Mucosa of gallbladder (tissue), 1 donor: ENCODE results near the gene NRF1. TPM values are rescaled to one million over a fixed set of nuclear protein-coding genes. Genes with fewer than 3 reads are reported as not detected.
"Not testable (repeated sequence)": the region's sequence is repeated elsewhere in the genome, so short reads cannot be mapped to it uniquely, and the experiment has no call there.

Source experiments
- DNase-seq: peaks from one replicate; pipeline ENCODE4 v3.0.0-alpha.2; 2020; ENCODE audit warnings: low spot score
- total RNA-seq: library from RNA; stranded (reverse); gene quantifications from one replicate; pipeline ENCODE4 v1.2.1, GENCODE V29; 2021
- donor health status: DM: no; HTN: no; CAD: no.

The NRF1 gene
- total RNA-seq, 1 donor from 2014 or later = 16.4 TPM

DNA sequence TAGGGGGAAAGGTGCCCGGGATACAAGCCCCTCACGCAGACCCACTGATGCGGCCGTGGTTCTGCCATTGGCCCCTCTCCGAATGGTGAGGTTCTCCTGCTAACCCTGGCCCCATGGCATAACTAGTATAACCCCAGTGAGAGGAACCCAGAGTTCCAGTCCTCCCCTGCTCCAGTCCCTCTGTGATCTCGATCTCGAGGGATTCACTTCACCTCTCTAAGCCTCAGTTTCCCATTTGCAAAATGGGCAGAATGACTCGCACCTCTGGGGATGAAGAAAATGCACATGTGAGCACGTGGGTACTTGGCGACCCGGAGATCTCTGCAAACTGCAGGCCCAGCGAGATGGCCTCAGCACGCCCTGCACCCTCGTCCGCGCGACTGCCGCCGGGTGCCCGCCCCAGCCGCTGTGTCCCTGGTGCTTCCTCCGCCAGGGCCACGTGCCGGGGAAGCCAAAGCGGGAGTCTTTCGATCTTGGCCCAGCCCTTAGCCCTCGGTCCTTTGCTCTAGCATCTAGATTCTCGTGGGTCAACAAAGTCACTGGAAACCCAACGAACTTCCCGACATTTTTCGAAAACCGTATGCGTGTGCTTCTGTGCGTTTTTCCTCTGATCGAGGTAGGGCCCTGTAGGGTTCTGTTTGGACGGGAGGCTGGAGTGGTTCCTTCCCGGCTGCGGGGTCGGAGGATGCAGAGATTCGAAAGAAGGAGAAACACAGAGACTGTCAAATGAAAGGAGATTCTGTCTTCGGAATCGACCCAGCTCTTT is 171.5 kb downstream of the NRF1 start:
- DNase-seq = no peak

GRCh38 chr7:129783584-129783919 is 172.0 kb downstream of the NRF1 start:
- no peak for DNase-seq

DNA sequence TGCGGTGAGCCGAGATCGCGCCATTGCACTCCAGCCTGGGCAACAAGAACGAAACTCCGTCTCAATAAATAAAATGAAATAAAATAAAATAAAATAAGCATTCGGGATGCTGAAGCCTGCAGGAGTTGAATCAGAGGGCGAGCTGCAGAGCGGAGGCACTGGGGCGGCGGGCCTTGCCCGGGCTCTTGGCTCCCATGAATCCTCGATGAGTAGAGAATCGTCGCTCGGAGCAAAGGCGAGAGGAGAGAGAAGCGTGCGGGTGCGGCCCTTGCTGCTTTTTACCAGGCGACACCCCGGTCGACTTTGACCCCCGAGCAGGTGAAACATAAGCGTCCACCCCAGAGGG is 172.9 kb downstream of the NRF1 start:
- no peak for DNase-seq

DNA sequence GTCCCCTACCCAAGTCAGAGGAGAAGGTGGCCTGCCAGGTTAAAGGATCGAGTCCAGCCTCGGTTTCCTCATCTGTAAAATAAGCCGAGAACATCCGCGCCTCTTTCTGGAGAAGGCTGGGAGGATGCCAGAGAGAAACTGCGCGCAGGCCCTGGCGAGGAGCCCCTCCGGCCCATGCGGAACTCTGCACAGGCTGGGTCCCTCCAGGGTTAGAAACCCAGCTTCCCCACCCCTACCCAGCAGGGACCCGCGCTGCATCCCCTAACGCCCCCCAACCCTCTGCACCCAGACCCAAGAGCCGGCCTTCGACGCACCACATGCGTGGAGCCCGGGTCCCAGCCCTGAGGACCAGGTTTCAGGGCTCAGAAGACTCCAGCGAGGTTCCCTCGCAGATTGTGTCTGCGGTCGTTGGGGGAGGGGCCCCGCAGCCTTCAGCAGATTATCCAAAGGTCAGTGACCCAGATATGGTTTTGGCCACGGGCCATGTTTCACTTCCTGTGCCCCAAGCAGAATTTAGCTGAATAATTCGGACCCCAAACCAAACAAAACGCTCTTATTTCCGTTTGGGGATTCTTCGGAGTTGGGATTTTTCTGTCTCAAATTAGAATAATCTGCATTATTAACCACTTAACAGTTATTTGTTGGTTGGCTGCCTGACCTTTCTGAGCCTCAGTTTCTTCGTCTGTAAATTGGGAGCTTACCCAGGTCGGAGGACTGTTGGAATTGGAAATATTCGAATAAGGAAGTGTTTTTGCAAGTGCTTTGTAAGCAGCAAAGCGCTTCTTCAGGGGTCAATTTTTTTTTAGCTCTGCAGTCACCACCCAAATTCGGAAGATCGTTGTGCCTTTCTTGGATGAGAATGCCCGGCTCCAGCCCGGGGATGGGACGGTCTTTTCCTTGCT is 173.5 kb downstream of the NRF1 start:
- DNase-seq = no peak

DNA sequence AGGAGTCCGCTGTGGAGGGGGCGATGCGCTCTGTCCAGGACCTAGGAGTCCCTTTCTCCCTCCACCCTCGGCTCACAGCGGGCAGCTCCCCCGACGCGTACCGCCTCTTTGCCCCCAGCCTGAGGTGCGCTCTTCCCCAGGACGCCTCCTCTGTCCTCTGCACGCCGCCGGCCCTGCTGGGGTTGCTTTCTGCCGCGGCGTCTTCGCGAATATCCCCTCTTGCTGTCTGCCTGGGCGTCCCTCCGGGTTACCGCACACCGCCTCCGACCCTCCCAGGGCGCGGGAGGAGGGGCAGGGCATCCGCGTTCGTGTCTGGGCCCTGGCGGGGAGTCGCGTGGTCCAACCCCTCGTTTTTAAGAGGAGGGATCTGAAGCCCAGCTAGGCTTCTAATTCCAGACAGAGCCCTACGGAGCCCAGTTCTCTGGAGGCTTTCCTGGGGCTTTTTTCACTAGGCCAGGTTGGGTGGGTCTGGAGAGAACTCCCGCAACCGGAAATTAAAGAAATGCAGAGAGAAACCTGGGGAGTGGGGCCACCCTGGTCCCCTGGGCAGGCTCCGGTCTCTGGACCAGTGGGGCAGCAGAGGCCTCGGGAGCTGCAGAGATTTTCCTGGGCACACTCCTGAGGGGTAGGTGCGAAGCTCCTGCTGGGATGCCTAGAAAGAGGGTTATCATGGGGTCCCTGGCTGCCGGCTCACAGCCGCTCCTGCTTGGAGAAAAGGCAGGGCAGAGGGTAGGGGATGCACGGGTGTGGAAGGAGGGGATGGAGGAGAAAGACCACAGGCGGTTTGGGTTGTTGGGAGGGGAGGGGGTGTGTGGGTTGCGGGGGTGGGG is 174.4 kb downstream of the NRF1 start:
- DNase-seq = no peak

DNA sequence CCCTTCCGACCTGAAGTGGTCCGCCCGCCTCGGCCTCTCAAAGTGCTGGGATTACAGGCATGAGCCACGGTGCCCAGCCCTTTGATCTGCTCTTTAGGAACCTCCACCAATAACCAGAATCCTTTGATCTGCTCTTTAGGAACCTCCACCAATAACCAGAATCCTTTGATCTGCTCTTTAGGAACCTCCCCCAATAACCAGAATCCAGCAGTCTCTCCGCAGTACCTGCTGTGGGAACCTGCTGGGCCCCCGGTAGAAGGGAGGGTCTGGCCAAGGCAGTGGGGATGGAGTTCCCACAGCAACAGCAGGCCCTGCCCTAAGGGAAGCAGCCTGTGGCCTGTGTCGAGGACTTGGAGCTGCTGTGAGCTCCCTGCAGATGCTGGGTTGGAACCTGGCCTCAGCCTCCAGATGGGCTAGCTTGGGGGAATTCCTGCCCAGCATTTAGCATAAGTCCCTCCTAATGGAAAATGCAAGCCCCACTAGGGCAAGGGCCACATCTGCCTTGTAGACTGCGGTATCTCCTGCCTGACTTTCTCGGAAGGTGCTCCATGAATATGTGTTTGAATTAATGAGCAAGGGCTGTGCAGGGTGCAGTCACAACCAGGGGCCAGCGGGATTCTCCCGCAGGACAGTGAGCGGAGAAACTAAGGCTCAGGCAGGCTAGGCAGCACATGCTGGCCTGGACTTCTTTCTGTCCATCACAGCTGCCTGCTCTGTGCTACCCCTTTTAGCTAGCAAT is 175.5 kb downstream of the NRF1 start:
- DNase-seq = no peak

DNA sequence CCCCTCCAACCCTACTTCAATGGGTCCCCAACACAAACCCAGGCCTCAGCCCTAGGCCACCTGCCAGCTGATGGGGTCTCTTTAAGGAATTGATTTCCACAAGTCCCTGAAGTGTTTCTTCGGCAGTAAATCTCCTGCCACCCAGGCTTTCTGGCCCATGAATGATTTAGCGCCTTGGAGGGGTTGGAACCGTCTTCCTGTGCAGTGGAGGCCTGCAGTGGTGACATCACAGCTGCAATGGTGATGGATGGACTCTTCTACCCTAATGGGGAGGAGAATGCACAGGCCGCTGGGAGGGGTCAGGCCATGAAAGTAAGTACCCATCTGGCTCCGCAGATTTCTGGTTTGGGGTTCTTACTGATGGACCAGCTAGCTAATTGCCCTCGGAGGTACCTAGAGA is 177.5 kb downstream of the NRF1 start:
- DNase-seq = no peak

DNA sequence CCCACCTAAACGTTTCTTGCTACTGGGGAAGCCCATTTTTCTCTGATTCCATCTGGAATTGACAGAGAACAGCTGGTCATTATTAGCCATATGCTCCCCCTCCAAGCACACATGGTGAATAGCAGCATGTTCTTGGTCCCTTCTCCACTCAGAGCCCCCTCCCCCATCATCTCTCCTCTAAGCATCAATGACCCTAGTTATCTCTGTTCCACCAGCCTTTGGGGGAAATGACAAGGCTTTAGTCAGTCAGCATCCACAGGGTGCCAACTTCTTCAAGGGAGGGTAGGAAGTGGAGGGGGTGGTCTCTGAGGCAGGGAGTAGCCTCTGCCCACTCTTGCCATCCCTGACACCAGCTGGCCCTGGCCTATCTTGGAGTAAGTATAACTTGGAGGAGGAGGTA is 178.1 kb downstream of the NRF1 start:
- DNase-seq = no peak

DNA sequence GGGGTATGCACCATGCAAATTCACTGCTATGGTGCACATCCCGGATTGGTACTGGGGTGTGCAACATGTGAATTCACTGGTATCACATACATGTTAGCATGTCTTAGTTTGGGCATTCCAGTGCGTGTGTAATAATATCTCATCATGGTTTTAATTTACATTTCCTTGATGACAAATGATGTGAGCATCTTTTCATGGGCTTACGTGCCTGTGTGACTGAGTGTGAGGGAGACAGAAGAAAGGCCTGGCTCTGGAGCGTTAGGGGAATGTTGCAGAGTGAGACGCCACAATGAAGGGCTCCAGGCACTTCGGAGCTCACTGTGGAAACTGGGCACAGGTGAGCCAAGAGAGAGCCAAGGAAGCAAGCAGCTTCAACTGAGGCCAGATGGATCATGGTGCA is 178.6 kb downstream of the NRF1 start:
- no peak for DNase-seq

GRCh38 chr7:129792721-129793120 is 181.2 kb downstream of the NRF1 start:
- DNase-seq = no peak

- DNase-seq = no peak
These were observed 182.2 kb downstream of the NRF1 start for GRCh38 chr7:129793506-129794310.

GRCh38 chr7:129794461-129794860 is 182.9 kb downstream of the NRF1 start:
- DNase-seq = not testable (repeated sequence)

- DNase-seq = no peak
These were observed 184.8 kb downstream of the NRF1 start for GRCh38 chr7:129796186-129796775.

GRCh38 chr7:129797214-129797789 is 185.8 kb downstream of the NRF1 start:
- no peak for DNase-seq

DNA sequence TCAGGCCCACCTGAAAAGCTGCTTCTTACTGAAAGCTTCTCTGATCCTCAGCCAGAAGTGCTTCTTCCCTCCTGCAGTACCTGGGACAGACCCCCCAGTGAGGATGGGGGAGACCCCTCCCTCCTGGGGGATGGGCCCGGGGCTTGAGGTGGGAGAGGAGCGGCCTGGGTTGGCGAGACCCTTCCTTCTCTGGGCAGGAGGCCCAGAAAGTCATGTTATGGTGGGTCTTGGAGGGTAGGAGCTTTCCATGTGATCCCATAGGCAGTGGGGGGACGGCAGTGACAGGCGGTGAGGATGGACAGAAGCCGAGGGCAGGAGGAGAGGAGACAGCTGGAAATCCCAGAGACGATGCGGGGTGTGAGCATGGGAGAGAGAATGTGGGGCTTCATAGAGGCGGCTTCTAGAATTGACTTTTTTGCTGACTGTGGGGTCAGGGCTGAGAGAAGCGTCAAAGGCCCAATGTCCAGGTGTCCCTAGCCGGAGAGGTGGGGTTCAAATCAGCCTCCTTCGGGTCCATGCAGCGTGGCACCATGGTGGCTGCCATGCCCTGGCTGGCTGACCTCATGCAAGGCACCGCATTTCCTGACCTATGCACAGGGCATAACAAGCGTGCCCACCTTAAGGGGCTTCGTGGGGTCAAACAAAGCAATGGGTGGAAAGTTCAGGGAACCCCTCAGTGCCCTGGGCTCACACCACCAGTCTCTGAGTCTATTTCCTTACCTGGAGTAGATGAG is 187.3 kb downstream of the NRF1 start:
- no peak for DNase-seq

DNA sequence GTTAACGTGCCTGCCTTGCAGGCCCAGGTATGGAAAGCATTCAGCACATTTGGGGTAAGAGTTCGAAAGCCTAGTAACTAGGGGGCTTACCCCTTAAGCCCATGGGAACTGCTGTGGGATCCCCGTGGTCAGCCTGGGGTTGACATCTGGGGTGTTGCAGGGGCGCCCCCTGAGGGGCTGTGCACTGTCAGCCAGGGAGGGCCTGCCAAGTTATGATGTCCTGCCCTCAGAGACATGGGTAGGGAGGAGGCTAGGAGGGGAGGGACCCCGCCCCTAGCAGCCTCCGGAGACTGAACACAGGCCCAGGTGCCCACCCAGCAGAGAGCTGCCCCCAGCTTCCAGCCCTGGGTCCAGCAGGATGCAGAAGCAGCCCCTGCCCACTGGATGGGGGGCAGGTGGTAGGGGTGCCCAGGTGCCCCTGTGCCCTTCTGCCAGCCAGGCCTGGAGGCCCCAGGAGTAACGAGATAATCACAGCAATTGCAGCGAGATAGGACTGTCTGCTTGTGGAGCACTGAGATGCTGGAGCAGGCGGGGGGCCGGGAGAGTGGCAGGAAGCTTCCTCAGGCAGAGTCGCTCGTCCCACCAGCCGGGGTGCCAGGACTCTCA is 187.9 kb downstream of the NRF1 start:
- DNase-seq = no peak

DNA sequence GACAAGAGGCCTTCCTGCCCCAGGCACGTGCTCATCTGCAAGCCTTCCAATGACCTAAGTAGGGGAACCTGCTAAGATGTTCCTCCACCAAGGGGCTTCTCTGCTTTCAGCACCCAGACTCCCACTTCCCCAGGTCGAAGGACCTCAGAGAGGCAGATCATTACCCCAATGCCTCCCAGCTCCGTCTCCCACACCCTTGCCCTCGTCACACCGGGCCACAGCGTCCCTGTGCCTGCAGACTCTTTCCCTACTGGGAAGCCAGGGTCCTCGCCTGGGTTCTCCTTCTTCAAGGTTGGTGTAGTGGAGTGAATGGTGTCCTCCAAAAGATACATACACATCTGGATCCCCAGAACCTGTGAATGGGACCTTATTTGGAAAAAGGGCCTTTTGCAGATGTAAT is 189.4 kb downstream of the NRF1 start:
- no peak for DNase-seq

GRCh38 chr7:129801882-129802281 is 190.4 kb downstream of the NRF1 start:
- no peak for DNase-seq

DNA sequence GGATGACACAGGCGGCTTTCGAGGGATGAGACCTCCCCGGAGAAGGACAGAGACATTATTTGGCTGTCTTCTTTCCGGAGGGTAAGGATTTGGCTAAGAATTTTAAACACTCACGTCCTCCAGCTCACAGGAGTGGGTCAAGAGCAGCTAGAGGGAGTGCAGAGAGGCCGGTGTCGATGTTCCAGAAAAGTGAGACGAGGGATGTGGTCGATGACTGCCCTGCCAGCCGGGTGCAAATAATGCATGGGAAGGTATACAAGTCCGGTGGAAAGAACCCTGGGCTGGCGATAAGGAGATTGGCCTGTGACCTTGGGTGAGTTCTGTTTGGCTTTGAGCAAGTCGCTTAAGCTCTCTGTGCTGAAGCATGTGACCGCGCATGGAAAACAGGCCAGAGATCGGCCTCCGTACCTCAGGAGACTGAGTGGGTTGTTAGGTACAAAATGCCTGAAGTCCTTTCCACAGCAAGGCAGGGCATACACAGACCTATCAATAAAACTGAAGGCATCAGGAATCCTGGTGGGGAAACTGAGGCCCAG is 192.1 kb downstream of the NRF1 start:
- no peak for DNase-seq
